Stimulated activated CD8-positive, alpha-beta memory T cell treated with anti-CD3 and anti-CD28 coated beads, Interleukin-12 subunit alpha, Interleukin-12 subunit beta, amount 100 ng/mL, for 4 hours (primary cell): ENCODE data around the gene ZBTB32.
A peak's percentile ranks its signal among the peaks of the same experiment; 100 is the strongest.

Experiments used
- DNase-seq: peaks from one replicate; pipeline ENCODE4 v3.0.0-alpha.2; 2020; ENCODE audit warnings: low read depth

Gene ZBTB32

DNA sequence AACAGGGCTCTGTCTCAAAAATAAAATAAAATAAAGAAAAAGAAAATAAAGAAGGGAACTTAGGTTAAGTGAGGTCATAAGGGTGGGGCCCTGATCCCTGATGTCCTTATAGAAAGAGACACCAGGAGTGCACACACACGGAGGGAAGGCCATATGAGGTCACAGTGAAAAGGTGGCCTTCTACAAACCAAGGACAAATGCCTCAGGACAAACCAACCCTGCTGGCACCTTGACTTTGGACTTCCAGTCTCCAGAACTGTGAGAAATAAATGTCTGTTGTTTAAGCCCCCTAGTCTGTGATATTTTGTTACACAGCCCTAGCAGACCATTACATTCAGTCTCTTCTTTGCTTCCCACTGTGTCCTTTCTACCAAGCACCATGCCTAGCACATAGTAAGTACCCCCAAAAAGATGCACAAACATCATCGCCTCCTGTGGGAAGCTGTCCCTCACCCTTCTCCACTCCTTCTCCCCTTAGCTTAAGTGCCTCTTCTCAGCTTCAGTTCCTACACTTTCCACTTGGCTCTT, 8.4 kb upstream of the ZBTB32 start:
- no peak for DNase-seq

DNA sequence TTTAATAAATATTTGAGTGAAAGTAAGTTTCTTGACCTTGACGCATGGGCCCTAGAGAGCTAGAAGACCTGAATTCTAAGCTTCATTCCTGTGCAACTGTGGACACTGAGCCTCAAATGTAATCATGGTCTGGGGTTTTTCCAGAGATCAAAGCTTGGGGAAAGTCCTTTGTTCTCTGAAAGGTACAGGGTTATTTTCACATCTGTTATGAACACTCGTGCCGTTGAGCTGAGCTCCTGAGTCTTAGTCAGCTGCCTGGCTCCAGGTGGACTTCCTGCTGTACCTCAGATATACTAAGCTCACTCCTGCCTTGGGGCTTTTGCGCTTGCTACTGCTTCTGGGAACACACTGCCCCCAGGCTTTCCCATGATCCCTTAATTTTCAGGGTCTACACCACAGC, 7.5 kb upstream of the ZBTB32 start:
- DNase-seq: no peak

GRCh38 chr19:35702223-35703012, 1.9 kb upstream of the ZBTB32 start:
- peak; percentile 83 for DNase-seq

DNA sequence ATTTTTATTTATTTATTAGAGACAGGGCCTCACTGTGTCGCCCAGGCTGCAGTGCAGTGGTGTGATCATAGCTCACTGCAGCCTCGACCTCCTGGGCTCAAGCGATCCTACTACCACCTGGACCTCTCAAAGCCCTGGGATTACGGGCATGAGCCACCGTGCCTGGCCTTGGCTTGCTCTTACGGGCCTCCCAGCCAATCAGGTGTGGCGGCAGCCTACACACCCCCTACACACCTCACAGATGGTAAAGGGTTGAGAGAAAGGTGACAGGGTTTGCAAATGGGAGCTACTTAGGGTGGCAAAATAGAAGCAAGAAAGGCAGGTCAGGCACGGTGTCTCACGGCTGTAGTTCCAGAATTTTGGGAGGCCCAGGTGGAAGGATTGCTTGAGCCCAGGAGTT, 1.0 kb upstream of the ZBTB32 start:
- DNase-seq: no peak

GRCh38 chr19:35708391-35708790, 4.0 kb downstream of the ZBTB32 start:
- no peak for DNase-seq

GRCh38 chr19:35710784-35711723, 6.7 kb downstream of the ZBTB32 start:
- peak; percentile 34 for DNase-seq

GRCh38 chr19:35712567-35713505, 8.5 kb downstream of the ZBTB32 start:
- peak; percentile 45 for DNase-seq

DNA sequence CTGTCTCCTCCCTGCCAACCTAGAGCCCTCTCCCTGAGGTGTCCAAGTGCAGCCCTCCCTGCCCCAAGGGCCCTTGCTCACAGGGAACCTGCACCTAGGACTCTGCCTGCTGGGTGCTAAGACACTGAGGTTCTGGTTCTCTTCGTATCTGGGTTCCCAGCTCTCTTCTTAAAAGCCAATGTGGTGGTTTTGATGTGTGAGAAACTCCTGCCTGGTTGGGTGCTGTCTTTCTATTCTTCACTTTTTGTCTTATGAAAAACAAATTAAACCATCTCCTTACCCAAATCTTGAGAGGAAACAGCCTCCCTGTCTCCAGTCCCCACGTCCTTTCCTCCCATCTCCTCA, 9.1 kb downstream of the ZBTB32 start:
- DNase-seq: no peak

DNA sequence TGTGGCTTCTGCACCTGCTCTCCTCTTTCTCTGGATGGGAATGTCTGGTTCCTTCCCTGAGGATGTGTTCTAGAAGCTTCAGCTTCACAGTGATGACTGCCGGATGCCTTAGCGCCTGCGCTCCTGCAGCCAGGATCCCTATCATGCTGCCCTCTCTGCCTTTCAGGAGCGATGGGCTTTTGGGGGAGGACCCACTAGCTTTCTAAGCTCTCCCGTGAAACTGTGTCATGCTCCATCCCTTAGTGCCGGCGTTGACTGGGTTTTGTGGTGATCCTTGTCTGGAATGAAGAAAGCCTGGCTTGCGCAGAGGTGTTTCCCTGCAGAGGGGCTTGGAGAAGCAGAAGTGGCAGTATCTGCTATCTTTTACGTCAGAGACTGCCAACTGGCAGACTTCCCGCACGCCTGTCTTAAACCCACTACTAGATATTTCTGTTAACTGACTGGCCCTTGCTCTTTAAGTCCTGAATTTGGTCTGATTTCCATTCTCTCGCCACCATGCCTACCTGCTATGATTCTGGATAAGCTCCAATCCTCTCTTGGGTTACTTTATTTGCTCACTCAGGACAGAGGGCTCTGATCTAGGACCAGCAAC, 9.6 kb downstream of the ZBTB32 start:
- no peak for DNase-seq

DNA sequence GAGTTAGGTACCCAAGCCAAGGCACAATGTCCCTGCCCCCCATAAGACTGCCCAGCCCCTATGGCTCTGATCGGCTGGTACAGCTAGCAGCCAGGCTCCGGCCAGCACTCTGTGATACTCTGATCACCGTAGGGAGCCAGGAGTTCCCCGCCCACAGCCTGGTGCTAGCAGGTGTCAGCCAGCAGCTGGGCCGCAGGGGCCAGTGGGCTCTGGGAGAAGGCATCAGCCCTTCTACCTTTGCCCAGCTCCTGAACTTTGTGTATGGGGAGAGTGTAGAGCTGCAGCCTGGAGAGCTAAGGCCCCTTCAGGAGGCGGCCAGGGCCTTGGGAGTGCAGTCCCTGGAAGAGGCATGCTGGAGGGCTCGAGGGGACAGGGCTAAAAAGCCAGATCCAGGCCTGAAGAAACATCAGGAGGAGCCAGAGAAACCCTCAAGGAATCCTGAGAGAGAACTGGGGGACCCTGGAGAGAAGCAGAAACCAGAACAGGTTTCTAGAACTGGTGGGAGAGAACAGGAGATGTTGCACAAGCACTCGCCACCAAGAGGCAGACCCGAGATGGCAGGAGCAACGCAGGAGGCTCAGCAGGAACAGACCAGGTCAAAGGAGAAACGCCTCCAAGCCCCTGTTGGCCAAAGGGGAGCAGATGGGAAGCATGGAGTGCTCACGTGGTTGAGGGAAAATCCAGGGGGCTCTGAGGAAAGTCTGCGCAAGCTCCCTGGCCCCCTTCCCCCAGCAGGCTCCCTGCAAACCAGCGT, 10.4 kb downstream of the ZBTB32 start:
- DNase-seq: no peak

GRCh38 chr19:35715355-35715809, 11.0 kb downstream of the ZBTB32 start:
- DNase-seq: no peak

- no peak for DNase-seq
These were observed 11.8 kb downstream of the ZBTB32 start for GRCh38 chr19:35715981-35716800.

DNA sequence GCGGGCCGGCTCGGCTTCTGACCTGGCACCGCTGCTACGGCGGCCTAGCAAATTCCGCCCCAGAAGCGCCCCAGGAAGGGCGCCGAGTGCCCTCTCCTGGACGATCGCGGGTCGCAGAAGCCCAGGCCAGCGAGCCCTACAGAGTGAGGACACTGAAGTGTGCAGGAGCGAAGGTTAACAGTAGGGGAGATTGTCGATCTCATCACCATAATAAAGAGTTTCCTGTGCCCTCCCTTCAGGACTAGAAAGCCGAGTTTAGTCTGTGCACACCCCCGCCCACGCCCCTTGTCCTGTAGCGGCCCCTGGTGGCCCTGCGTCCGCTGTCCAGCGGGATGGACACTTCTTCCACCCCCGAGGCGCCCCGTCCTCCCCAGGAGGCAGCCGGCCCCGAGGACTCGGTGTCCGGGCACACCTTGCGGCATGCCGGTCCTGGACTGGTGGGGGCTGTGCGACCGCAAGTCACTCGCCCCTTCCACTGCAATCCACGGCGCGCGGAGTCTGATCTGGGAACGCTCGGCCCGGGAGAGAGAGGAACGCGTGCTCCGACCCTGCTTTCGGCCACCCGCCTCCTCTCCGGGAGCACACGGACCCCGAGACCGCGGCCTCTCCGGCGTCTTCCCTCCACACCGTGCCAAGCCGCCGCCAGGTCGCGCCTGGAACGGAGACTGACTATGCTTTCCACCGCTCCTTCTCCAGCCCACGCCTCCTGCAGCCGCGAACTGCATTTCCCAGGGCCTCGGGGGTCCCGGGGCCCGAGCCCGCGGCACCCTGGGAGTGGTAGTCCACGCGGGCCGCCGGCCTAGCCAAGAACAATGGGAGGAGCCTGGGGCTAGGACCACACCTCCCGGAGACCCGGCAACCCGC, 12.7 kb downstream of the ZBTB32 start:
- DNase-seq: peak; percentile 95

DNA sequence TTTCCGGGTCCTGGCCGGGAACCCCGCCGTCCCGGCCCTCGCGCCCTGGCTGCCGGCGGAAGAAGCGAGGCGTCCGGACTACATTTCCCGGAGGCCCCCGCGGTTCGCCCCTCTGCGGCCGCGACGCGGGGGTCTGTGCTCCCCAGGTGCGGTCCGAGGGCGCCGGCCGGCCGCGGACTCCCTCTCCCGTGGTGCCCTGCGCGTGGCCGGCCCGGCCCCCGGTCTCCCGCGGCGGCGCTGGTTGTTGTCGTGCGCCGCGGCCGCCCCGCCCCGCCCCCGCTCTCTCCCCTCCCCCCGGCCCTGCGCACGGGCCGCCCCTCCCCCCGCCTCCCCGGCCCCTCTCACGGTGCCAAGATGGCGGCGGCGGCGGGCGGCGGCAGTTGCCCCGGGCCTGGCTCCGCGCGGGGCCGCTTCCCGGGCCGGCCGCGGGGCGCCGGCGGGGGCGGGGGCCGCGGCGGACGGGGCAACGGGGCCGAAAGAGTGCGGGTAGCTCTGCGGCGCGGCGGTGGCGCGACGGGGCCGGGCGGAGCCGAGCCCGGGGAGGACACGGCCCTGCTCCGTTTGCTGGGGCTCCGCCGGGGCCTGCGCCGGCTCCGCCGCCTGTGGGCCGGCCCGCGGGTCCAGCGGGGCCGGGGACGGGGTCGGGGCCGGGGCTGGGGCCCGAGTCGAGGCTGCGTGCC, 13.4 kb downstream of the ZBTB32 start, which contains the start of gene KMT2B:
KMT2B (plus strand) TSS at position 339 of the 680 bp plus-strand sequence; CDS start at position 355, 16 bp downstream.
- no peak for DNase-seq

DNA sequence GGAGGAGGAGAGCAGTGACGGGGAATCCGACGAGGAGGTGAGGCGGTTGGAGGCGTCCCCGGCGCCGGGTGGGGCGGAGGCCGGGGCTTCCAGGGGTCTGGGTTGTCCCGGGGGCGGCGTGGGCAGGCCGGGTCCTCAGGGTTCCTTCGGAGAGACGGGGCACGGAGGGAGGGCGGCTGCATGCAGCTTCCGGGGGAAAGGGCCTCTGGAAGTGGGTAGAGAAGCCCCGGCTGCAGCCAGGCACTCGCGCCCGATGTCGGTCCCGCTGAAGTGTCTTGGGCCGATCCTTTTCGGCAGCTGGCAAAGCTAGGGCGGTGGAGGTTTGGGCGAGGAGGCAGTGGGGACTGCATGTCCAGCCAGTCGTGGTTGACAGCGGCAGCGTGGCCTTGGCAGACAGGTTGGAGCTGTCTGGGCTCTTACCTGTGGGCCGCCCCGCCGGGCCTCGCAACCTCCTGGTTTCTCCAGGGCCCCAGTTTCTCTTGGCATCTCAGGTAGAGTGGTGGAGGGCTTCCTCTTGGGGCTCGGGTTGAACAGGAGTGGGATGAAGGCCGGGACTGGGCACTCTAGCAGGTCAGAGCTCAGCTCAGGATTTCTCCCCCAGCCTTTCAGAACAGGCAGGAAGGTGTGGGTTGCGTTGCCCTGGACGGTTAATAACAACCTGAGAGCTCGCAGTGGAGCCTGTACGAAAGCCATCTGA, 14.1 kb downstream of the ZBTB32 start:
- DNase-seq: peak; percentile 52

DNA sequence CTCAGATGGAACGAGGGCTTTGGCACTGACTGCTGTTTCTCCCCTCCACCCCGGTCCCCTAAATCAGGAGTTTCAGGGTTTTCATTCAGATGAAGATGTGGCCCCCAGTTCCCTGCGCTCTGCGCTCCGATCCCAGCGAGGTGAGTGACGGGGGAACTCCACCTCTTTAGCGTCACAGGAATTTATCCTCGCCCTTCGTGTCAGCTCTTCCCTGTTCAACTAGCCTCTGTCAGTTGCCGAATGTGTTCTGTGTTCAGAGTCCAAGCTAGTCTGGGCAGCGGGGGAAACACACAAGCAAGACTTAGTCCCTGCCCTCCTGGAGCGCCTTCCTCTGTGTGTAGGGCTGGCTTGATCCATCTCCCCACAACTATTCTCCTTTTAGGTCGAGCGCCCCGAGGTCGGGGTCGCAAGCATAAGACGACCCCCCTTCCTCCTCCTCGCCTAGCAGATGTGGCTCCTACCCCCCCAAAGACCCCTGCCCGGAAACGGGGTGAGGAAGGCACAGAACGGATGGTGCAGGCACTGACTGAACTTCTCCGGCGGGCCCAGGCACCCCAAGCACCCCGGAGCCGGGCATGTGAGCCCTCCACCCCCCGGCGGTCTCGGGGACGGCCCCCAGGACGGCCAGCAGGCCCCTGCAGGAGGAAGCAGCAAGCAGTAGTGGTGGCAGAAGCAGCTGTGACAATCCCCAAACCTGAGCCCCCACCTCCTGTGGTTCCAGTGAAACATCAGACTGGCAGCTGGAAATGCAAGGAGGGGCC, 15.2 kb downstream of the ZBTB32 start:
- no peak for DNase-seq

DNA sequence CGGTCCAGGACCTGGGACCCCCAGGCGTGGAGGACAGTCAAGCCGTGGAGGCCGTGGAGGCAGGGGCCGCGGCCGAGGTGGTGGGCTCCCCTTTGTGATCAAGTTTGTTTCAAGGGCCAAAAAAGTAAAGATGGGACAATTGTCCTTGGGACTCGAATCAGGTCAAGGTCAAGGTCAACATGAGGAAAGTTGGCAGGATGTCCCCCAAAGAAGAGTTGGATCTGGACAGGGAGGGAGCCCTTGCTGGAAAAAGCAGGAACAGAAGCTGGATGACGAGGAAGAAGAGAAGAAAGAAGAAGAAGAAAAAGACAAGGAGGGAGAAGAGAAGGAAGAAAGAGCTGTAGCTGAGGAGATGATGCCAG, 15.8 kb downstream of the ZBTB32 start:
- no peak for DNase-seq
